Ovary (tissue), 9 donors: ENCODE data around the gene COPZ1. TPM values are rescaled to one million over a fixed set of nuclear protein-coding genes. Genes with fewer than 3 reads are reported as not detected.

Experiments used
- DNase-seq, 5 donors: peaks; one replicate each; pipeline ENCODE4 v3.0.0-alpha.2; 2019 to 2020
- H3K27ac ChIP-seq, 2 donors: fragments of 200-600 bp; one replicate each; pipeline versions ENCODE4 v1.5.1 to v1.8.0; 2019 to 2022
- H3K27me3 ChIP-seq: fragments of 200-600 bp; one replicate; pipeline ENCODE4 v1.8.0; 2022
- H3K36me3 ChIP-seq: fragments of 200-600 bp; sonication (generic); one replicate; pipeline ENCODE4 v1.5.1; 2019
- H3K4me1 ChIP-seq: one replicate; pipeline ENCODE4 v1.8.1; 2013; ENCODE audit warnings: mild to moderate bottlenecking, moderate library complexity; ENCODE audit not compliant: insufficient read depth
- H3K4me3 ChIP-seq: fragments of 200-600 bp; sonication (generic); one replicate; pipeline ENCODE4 v1.5.1; 2017
- H3K9me3 ChIP-seq, 2 donors: fragments of 200-600 bp in 1 of 2; sonication (generic) in 1 of 2; one replicate each; pipeline versions ENCODE4 v1.5.1 to v1.8.1; 2013 to 2019; ENCODE audit warnings: mild to moderate bottlenecking in 1 of 2, moderate library complexity in 1 of 2
- EP300 ChIP-seq: sonication (generic); formaldehyde crosslinking; IDR thresholded peaks from one replicate; pipeline ENCODE4 v1.6.1; 2017; ENCODE audit warnings: antibody characterized with exemption
- POLR2A ChIP-seq: fragments of 450-650 bp; IDR thresholded peaks from one replicate; pipeline ENCODE4 v1.6.1; 2017; ENCODE audit warnings: antibody characterized with exemption, mild to moderate bottlenecking, moderate library complexity
- WGBS, 3 donors: extraction: QIAGEN DNeasy Blood & Tissue Kit in 1 of 3; methylation state at CpG; one replicate each; pipeline versions ENCODE4 v1.1.5 to v1.1.7; 2013 to 2017; 5-methylcytosine and 5-hydroxymethylcytosine counted together
- intact Hi-C, 4 donors: fragments of 100-400 bp; cut with DNase I; formaldehyde crosslinking; loops; one replicate each; pipeline versions ENCODE4 v1.11.0 to v1.15.1; 2022 to 2023
- microRNA counts: library from miRNA; unstranded; fragments of <30 nt; microRNA quantifications from one replicate; lab custom pipeline; 2016
- microRNA-seq, 3 donors: library from miRNA; unstranded; fragments of <30 nt; microRNA quantifications; one replicate each; pipeline versions ENCODE4 to v1.2.0, GENCODE V29; 2019 to 2020
- polyA plus RNA-seq, 2 donors: library from polyadenylated mRNA; stranded (reverse); fragments of 200-250 nt in 1 of 2; fragments of 350-450 nt in 1 of 2; fragmentation: Illumina TruSeq in 1 of 2; extraction: RNeasy Lipid Tissue Mini Kit (QIAGEN cat#74804) in 1 of 2; gene quantifications; one replicate each; pipeline ENCODE4 v1.2.3, GENCODE V29; 2013 to 2014
- small RNA-seq: library from RNA; depleted of rRNA; stranded (forward); fragments of <200 nt; gene quantifications from one replicate; pipeline ENCODE3, GENCODE V24; 2016
- total RNA-seq, 7 donors: library from RNA; depleted of rRNA in 2 of 7; stranded (reverse); fragments of >200 nt in 2 of 7; fragmentation: NEBNext Ultra II Directional in 3 of 7; extraction: Animal tissue kit (Norgen Biotek cat#: 25700) in 3 of 7; gene quantifications; one replicate each; pipeline versions ENCODE4 v1.1.0 to v1.2.4, GENCODE V29; 2016 to 2023
- TF ChIP-seq, protein P1 (sequence below), 3 donors: fragments of 450-650 bp in 2 of 3; fragments of 200-600 bp in 1 of 3; IDR thresholded peaks; one replicate each; pipeline versions ENCODE4 v1.5.1 to v1.8.0; 2016 to 2022; ENCODE audit warnings: antibody characterized with exemption in 3 of 3, mild to moderate bottlenecking in 1 of 3
- donor health status: DM: no; HTN: no; CAD: no; lungs with moderate emphysema.
- donor health status: DM: no; HTN: no; CAD: no.
- donor health status: Bipolar disorder and iron deficiency.
- donor health status: DM: yes; HTN: yes; CAD: no.
- donor health status: DM: no; HTN: no; CAD: no.
- donor health status: DM: yes; HTN: yes; CAD: no.

Gene COPZ1
- total and polyA plus RNA-seq, 9 donors = 41.7 to 219 (median 108) TPM

DNA sequence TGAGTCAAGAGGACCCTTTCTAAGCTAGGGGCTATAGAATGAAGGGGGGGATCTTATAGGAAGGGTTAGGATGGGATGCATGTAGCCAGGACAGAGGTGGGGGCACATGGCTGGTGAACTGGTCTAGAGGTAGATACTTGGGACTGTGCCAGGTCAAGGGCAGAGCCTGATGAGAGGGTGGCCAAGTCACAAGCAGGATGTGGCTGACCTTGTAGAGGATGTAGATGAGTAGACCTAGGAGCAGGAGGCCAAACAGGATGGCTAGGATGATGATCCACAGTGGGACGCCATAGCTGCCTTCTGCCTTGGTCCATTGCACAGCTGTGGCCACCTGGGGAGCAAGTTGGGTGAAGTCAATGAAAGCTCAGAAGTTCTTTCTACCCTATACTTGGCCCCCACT is 72.2 kb downstream of the COPZ1 start:
- no peaks in the 10 kb centered on the region for H3K9me3 ChIP-seq
- intact Hi-C loops = loop anchor here in 1 of 4 donors (5.0 kb wide), 1 partner anchor 40 kb away; no protein-coding TSS in a partner anchor
- no peaks in the 10 kb centered on the region for H3K36me3 ChIP-seq
- H3K4me3 ChIP-seq = no peak overlapping the region
- H3K4me1 ChIP-seq = no peaks in the 10 kb centered on the region
- no peak for DNase-seq
- no peak overlapping the region for H3K27ac ChIP-seq
- no peaks in the 10 kb centered on the region for H3K27me3 ChIP-seq
- no peak for TF ChIP-seq POLR2A
- no peak for TF ChIP-seq EP300
- TF ChIP-seq, protein P1, sequence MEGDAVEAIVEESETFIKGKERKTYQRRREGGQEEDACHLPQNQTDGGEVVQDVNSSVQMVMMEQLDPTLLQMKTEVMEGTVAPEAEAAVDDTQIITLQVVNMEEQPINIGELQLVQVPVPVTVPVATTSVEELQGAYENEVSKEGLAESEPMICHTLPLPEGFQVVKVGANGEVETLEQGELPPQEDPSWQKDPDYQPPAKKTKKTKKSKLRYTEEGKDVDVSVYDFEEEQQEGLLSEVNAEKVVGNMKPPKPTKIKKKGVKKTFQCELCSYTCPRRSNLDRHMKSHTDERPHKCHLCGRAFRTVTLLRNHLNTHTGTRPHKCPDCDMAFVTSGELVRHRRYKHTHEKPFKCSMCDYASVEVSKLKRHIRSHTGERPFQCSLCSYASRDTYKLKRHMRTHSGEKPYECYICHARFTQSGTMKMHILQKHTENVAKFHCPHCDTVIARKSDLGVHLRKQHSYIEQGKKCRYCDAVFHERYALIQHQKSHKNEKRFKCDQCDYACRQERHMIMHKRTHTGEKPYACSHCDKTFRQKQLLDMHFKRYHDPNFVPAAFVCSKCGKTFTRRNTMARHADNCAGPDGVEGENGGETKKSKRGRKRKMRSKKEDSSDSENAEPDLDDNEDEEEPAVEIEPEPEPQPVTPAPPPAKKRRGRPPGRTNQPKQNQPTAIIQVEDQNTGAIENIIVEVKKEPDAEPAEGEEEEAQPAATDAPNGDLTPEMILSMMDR (IDR thresholded peaks at IDR 0.05) = no peak
- WGBS, 3 donors = 87 to 95% (median 91%) methylated on average over 1 of the region's 1 CpG

DNA sequence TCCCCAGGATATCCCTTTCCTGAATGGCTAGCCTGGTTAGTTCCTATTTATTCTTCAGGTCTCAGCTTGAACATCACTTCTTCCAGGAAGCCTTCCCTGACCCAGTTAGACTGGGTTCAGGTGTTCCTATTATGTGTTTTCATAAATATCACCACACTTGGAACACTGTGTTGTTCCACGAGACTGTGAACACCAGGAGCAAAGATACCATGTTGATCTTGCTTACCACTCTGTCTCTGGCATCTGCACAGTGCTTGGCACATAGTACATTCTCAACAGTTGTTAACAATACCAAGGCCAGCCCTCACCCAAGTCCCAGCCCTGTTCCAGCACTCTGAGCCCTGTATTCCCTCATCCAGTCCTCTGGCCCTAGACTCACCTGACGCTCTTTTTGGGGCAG is 73.3 kb downstream of the COPZ1 start:
- H3K27ac ChIP-seq = no peak overlapping the region
- DNase-seq = no peak
- no peak for TF ChIP-seq EP300
- intact Hi-C loops = loop anchor here in 1 of 4 donors (5.0 kb wide), 1 partner anchor 39 kb away; no protein-coding TSS in a partner anchor
- no peaks in the 10 kb centered on the region for H3K36me3 ChIP-seq
- no peaks in the 10 kb centered on the region for H3K4me1 ChIP-seq
- no peak overlapping the region for H3K4me3 ChIP-seq
- H3K9me3 ChIP-seq = no peaks in the 10 kb centered on the region
- WGBS, 3 donors = 92 to 95% (median 94%) methylated on average over 2 of the region's 2 CpGs
- H3K27me3 ChIP-seq = no peaks in the 10 kb centered on the region

DNA sequence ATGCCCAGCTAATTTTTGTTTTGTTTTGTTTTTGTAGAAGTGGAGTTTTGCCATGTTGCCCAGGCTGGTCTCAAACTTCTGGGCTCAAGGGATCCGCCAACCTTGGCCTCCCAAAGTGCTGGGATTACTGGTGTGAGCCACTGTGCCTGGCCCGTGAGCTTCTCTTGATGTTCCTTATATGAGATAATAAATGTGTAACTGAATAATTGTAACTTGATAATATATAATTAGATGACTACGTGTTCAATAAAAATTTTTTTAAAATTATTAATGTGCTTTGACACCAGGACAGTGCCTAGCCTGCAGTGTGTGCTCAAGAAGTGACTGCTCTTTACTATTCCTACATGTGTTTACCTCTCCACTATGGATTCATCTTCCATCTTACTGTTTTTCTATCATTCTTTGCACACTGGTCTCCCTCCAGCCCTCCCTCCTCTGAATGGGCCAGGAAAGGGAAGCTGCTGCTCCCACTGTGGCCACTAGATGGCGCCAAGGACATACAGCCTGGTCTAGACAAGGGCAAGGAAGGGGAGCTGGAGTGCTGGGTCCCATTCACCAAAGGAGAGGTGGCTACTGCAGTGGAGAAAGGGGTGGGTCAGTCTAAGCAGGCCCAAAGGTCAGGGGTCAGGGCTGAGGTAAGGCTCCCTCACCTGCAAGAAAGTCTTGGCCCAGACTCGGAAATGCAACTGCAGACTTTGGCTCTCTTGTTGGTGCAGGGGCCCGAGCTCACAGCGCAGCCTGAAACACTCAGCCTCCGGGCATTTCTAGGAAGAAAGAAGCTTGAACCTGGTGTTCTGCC is 74.3 kb downstream of the COPZ1 start:
- 70 to 75% (median 73%) methylated on average over 8 of the region's 8 CpGs for WGBS, 3 donors
- no peaks in the 10 kb centered on the region for H3K9me3 ChIP-seq
- no peaks in the 10 kb centered on the region for H3K36me3 ChIP-seq
- no peaks in the 10 kb centered on the region for H3K4me1 ChIP-seq
- TF ChIP-seq POLR2A = peak; percentile 27
- no peak for TF ChIP-seq EP300
- TF ChIP-seq, protein P1 (IDR thresholded peaks at IDR 0.05) = peak; percentile 90 to 96 (median 95)
- DNase-seq = peak; percentile 78 to 92 (median 89)
- no peak overlapping the region for H3K4me3 ChIP-seq
- H3K27ac ChIP-seq = no peak overlapping the region
- H3K27me3 ChIP-seq = no peaks in the 10 kb centered on the region
- intact Hi-C loops = loop anchor here in 2 of 4 donors (1.0 to 5.0 kb wide), 2 partner anchors 38 to 40 kb away; no protein-coding TSS in a partner anchor

DNA sequence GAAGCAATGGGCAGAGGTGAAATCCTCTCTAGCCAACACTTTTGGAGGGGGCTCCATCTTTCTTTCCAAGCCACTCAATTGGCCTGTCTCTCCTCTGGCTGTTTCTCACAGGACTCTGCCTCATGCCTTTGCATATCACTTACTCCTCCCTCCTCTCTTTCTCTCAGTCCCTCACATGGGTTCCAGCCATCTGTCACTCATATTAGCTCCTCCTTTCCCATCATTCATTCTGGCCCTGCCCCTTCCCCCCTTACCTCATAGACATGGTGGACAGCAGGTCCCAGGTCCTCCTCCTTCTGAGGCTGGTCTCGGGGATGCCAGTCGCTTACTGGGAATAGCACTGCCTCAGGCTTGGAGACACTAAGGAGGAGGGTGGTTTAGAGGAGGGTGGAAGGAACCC is 76.2 kb downstream of the COPZ1 start:
- intact Hi-C loops = loop anchor here in 2 of 4 donors (5.0 kb wide), 2 partner anchors 36 to 41 kb away; no protein-coding TSS in a partner anchor
- WGBS, 3 donors = 82 to 91% (median 87%) methylated on average over 2 of the region's 2 CpGs
- TF ChIP-seq POLR2A = no peak
- TF ChIP-seq, protein P1 (IDR thresholded peaks at IDR 0.05) = no peak
- no peak for TF ChIP-seq EP300
- H3K36me3 ChIP-seq = no peaks in the 10 kb centered on the region
- no peaks in the 10 kb centered on the region for H3K27me3 ChIP-seq
- H3K4me3 ChIP-seq = no peak overlapping the region
- H3K9me3 ChIP-seq = no peaks in the 10 kb centered on the region
- no peak overlapping the region for H3K27ac ChIP-seq
- no peak for DNase-seq
- H3K4me1 ChIP-seq = no peaks in the 10 kb centered on the region

MicroRNA genes within 50 kb of the gene (microRNA counts, 767-probe panel; counts per million panel counts)
- microRNA hsa-miR-148b-3p (lab: Ali Mortazavi, UCI) = 5,321 counts per million, percentile 95 among the panel's probes with 10 or more counts

Small RNA genes within 50 kb of the gene (microRNA-seq; reads per million reads assigned to microRNA genes)
- 40.4 to 109 (median 61.8) reads per million in 3 donors for gene MIR148B

Small RNA genes within 50 kb of the gene (small RNA-seq; reads per million reads assigned to genes)
- 11.8 reads per million, percentile 85 among the genes with 10 or more reads in this experiment for gene MIR148B
- gene RN7SL744P = not detected
- not detected for gene RNU6-950P

Other genes with a start within 250 kb of the COPZ1 start
- 10 to 100 TPM; 22.8 to 32.2 (median 26.6) TPM for gene SMUG1, start 136.1 kb upstream of the COPZ1 start, total RNA-seq
- 10 to 100 TPM; 17.8 to 30.2 TPM for gene SMUG1, start 136.1 kb upstream of the COPZ1 start, polyA plus RNA-seq
- gene CBX5, start 45.0 kb upstream of the COPZ1 start, total RNA-seq = 100 to 1,000 TPM in 4 of 7 donors, 10 to 100 TPM in 3; 30.3 to 119 (median 103) TPM
- gene CBX5, start 45.0 kb upstream of the COPZ1 start, polyA plus RNA-seq = 10 to 100 TPM; 14.3 to 47.6 TPM
- gene HNRNPA1, start 44.4 kb upstream of the COPZ1 start, total RNA-seq = 1,000 to 10,000 TPM in 5 of 7 donors, 100 to 1,000 TPM in 2; 586 to 2,586 (median 2,385) TPM
- gene HNRNPA1, start 44.4 kb upstream of the COPZ1 start, polyA plus RNA-seq = 1,000 to 10,000 TPM; 2,375 to 2,506 TPM
- under 1 TPM in 5 of 7 donors, not detected in 2; 0.11 to 0.54 (median 0.33) TPM for gene NFE2, start 24.1 kb upstream of the COPZ1 start, total RNA-seq
- under 1 TPM; 0.05 to 0.43 TPM for gene NFE2, start 24.1 kb upstream of the COPZ1 start, polyA plus RNA-seq
- 1 to 10 TPM in 2 of 7 donors, under 1 TPM in 5; 0.12 to 3.1 (median 0.43) TPM for gene GPR84, start 39.4 kb downstream of the COPZ1 start, total RNA-seq
- gene GPR84, start 39.4 kb downstream of the COPZ1 start, polyA plus RNA-seq = under 1 TPM; 0.22 to 0.42 TPM
- 10 to 100 TPM in 1 of 7 donors, 1 to 10 TPM in 6; 4.3 to 30.5 (median 6.5) TPM for gene ZNF385A, start 59.6 kb downstream of the COPZ1 start, total RNA-seq
- gene ZNF385A, start 59.6 kb downstream of the COPZ1 start, polyA plus RNA-seq = 1 to 10 TPM; 3.6 to 4.5 TPM
- 10 to 100 TPM; 32.6 to 82.5 (median 41.5) TPM for gene ITGA5, start 94.1 kb downstream of the COPZ1 start, total RNA-seq
- gene ITGA5, start 94.1 kb downstream of the COPZ1 start, polyA plus RNA-seq = 10 to 100 TPM; 37.4 to 100.0 TPM
- under 1 TPM in 2 of 7 donors, not detected in 5; 0.54 to 0.55 TPM for gene GTSF1, start 148.5 kb downstream of the COPZ1 start, total RNA-seq
- 1 to 10 TPM in 1 of 2 donors, under 1 TPM in 1; 0.85 to 1.0 TPM for gene GTSF1, start 148.5 kb downstream of the COPZ1 start, polyA plus RNA-seq
- 10 to 100 TPM in 2 of 7 donors, 1 to 10 TPM in 5; 3.7 to 16.4 (median 5.2) TPM for gene NCKAP1L, start 172.6 kb downstream of the COPZ1 start, total RNA-seq
- 10 to 100 TPM in 1 of 2 donors, 1 to 10 TPM in 1; 1.8 to 24.5 TPM for gene NCKAP1L, start 172.6 kb downstream of the COPZ1 start, polyA plus RNA-seq
- 10 to 100 TPM; 12.5 to 33.3 (median 22.7) TPM for gene PDE1B, start 224.5 kb downstream of the COPZ1 start, total RNA-seq
- gene PDE1B, start 224.5 kb downstream of the COPZ1 start, polyA plus RNA-seq = 10 to 100 TPM; 19.2 to 35.4 TPM